ENCODE results near the gene CFAP161.

Gene CFAP161

GRCh38 chr15:81182756-81183438 is 48.8 kb downstream of the CFAP161 start:
- TF ChIP-seq TAF1 (IDR thresholded peaks at IDR 0.05; ENCODE audit: borderline replicate concordance, insufficient read depth, low read length): no peak

GRCh38 chr15:81183439-81183775 is 49.3 kb downstream of the CFAP161 start:
- TF ChIP-seq POLR2AphosphoS5 (IDR thresholded peaks at IDR 0.05; ENCODE audit: low read depth, low read length): no peak
- TF ChIP-seq FOXP2 (optimal IDR thresholded peaks at IDR 0.05; ENCODE audit: borderline replicate concordance, extremely low read depth, extremely low read length, insufficient read depth): no peak
- TF ChIP-seq SIN3A (IDR thresholded peaks at IDR 0.05; ENCODE audit: borderline replicate concordance, insufficient read depth, low read length): no peak
- TF ChIP-seq TAF1 (IDR thresholded peaks at IDR 0.05; ENCODE audit: borderline replicate concordance, insufficient read depth, low read length): no peak
- no peak for TF ChIP-seq REST (IDR thresholded peaks at IDR 0.05; ENCODE audit: insufficient read depth in 1 of 2, low read depth in 2 of 2, low read length in 2 of 2)

DNA sequence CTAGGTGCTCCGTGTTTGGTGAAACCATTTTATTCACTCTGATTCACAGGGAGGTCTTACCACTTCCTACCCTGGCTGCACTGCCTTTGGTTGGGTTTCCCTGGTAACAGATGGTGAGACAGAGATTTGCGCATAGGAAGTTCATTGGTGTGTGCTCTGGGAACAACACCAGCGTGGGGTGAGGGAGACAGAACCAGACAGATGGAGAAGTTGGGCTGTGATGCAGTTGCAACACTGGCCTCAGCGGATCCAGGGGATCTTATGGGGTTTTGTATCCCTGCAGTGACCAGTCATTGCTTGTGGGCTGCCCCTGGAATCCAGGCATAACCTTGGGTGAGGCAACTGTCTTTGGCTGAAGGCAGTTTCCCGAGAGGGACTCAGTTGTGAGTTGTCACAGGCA is 50.1 kb downstream of the CFAP161 start:
- TF ChIP-seq TAF1 (IDR thresholded peaks at IDR 0.05; ENCODE audit: borderline replicate concordance, insufficient read depth, low read length): no peak
- TF ChIP-seq REST (IDR thresholded peaks at IDR 0.05; ENCODE audit: insufficient read depth in 1 of 2, low read depth in 2 of 2, low read length in 2 of 2): no peak
- TF ChIP-seq SIN3A (IDR thresholded peaks at IDR 0.05; ENCODE audit: borderline replicate concordance, insufficient read depth, low read length): no peak
- no peak for TF ChIP-seq POLR2AphosphoS5 (IDR thresholded peaks at IDR 0.05; ENCODE audit: low read depth, low read length)
- no peak for TF ChIP-seq FOXP2 (optimal IDR thresholded peaks at IDR 0.05; ENCODE audit: borderline replicate concordance, extremely low read depth, extremely low read length, insufficient read depth)

DNA sequence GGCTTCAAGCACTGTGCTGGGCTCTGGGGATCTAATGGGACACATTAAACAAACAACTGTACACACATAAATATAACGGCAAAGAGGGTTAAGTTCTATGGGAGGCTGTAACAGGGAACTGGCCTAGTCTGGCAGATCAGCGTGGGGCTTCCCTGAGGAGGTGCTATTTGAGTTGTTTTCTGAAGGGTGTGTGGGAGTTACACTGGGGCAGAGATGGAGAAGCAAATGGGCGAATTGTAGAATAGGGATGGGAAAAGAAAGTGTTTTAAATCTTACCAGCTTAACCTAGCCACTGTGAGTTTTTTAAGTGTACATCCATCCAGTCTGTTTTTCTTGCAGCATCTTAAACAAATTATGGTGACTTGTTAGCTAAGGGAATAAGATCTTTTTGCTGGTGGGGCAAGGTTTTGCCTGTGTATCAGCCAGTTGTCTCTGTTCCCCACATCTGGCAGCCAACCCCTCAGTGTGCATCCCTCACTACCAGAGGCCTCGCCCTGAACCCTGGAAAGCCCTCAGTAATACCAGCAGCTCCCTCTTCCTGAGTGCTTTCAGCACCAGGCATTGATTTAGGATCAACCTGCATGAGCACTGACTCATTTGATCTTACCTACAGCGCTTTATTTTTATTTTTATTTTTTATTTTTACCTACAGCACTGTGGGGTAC is 51.7 kb downstream of the CFAP161 start:
- TF ChIP-seq SIN3A (IDR thresholded peaks at IDR 0.05; ENCODE audit: borderline replicate concordance, insufficient read depth, low read length) (no peak), POLR2AphosphoS5 (IDR thresholded peaks at IDR 0.05; ENCODE audit: low read depth, low read length) (no peak), REST (IDR thresholded peaks at IDR 0.05; ENCODE audit: insufficient read depth in 1 of 2, low read depth in 2 of 2, low read length in 2 of 2) (no peak), TAF1 (IDR thresholded peaks at IDR 0.05; ENCODE audit: borderline replicate concordance, insufficient read depth, low read length) (no peak), FOXP2 (optimal IDR thresholded peaks at IDR 0.05; ENCODE audit: borderline replicate concordance, extremely low read depth, extremely low read length, insufficient read depth) (no peak)

GRCh38 chr15:81188354-81188753 is 54.3 kb downstream of the CFAP161 start:
- TF ChIP-seq REST (IDR thresholded peaks at IDR 0.05; ENCODE audit: insufficient read depth in 1 of 2, low read depth in 2 of 2, low read length in 2 of 2): no peak
- TF ChIP-seq TAF1 (IDR thresholded peaks at IDR 0.05; ENCODE audit: borderline replicate concordance, insufficient read depth, low read length): no peak
- TF ChIP-seq FOXP2 (optimal IDR thresholded peaks at IDR 0.05; ENCODE audit: borderline replicate concordance, extremely low read depth, extremely low read length, insufficient read depth): no peak
- TF ChIP-seq POLR2AphosphoS5 (IDR thresholded peaks at IDR 0.05; ENCODE audit: low read depth, low read length): no peak
- TF ChIP-seq SIN3A (IDR thresholded peaks at IDR 0.05; ENCODE audit: borderline replicate concordance, insufficient read depth, low read length): no peak
